Measurements from ENCODE around the gene STAT5A. TPM values are rescaled to one million over a fixed set of nuclear protein-coding genes. Genes with fewer than 3 reads are reported as not detected.
"Not testable (repeated sequence)": the region's sequence is repeated elsewhere in the genome, so short reads cannot be mapped to it uniquely, and the experiment has no call there.

The STAT5A gene
- total RNA-seq, 1 experiment from 2014 or later = 6.4 TPM

DNA sequence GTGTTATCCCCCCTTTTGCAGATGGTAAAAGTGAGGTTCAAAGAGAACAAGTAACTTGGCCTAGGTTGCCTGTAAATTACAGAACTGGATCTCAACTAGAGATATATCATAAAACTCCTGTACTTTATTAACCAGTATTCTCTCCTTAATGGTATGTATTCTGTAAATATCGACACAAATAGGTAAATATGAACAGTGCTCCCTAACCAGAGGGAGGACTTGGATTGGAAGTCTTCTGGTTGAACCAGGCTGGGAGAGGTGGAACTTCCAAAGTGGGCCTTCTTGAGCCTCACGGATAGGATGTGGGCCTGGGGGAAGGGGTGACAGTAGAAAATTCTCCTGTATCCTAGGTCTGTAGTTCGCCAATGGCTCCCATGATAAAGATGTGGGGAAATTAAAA lies 7.7 kb downstream of the STAT5A start:
- no peaks in the 10 kb centered on the region for H3K9me3 ChIP-seq (ENCODE audit: control insufficient read depth, low read depth, low read length)
- H3K4ac ChIP-seq (ENCODE audit: low read depth, low read length) = no peak overlapping the region
- no peak overlapping the region for H2BK5ac ChIP-seq (ENCODE audit: insufficient read length, low read length)
- Mint-ChIP-seq H3K9me3 (no peaks in the 10 kb centered on the region), H3K4me3 (no peak overlapping the region), H3K27ac (no peak overlapping the region), H3K36me3 (ENCODE audit: insufficient read depth in 1 of 3, low read depth in 3 of 3) (peaks cover 0 to under 1% (median 0%) of the 10 kb centered on the region in 3 experiments; a peak in 1 of 7 replicates), H3K4me1 (no peaks in the 10 kb centered on the region), H3K27me3 (ENCODE audit: low read depth) (peaks cover 1% of the 10 kb centered on the region)
- no peaks in the 10 kb centered on the region for H3K79me1 ChIP-seq (ENCODE audit: insufficient read depth, low read depth, low read length, poor library complexity, severe bottlenecking)
- no peak overlapping the region for H2BK20ac ChIP-seq (ENCODE audit: low read depth, low read length, poor library complexity, severe bottlenecking)
- H3K23ac ChIP-seq (ENCODE audit: insufficient read length, low read depth, low read length) = no peak overlapping the region
- H3K27ac ChIP-seq (ENCODE audit: insufficient read length, low read depth, low read length) = no peak overlapping the region
- H3K79me2 ChIP-seq (ENCODE audit: insufficient read depth, low read length) = no peaks in the 10 kb centered on the region
- no peak overlapping the region for H3K9ac ChIP-seq (ENCODE audit: extremely low read depth, insufficient read length, low read length)
- H3K56ac ChIP-seq (ENCODE audit: insufficient read length, low read depth, low read length) = no peak overlapping the region
- no peak overlapping the region for H3K14ac ChIP-seq (ENCODE audit: insufficient read depth, low read length)
- no peak for DNase-seq
- no peak overlapping the region for H2BK12ac ChIP-seq (ENCODE audit: insufficient read length, low read depth, low read length)
- H2AFZ ChIP-seq (ENCODE audit: low read length) = no peak overlapping the region
- no peaks in the 10 kb centered on the region for H3K4me1 ChIP-seq (ENCODE audit: insufficient read depth, low read length)
- TF ChIP-seq, protein P1, sequence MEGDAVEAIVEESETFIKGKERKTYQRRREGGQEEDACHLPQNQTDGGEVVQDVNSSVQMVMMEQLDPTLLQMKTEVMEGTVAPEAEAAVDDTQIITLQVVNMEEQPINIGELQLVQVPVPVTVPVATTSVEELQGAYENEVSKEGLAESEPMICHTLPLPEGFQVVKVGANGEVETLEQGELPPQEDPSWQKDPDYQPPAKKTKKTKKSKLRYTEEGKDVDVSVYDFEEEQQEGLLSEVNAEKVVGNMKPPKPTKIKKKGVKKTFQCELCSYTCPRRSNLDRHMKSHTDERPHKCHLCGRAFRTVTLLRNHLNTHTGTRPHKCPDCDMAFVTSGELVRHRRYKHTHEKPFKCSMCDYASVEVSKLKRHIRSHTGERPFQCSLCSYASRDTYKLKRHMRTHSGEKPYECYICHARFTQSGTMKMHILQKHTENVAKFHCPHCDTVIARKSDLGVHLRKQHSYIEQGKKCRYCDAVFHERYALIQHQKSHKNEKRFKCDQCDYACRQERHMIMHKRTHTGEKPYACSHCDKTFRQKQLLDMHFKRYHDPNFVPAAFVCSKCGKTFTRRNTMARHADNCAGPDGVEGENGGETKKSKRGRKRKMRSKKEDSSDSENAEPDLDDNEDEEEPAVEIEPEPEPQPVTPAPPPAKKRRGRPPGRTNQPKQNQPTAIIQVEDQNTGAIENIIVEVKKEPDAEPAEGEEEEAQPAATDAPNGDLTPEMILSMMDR (conservative IDR thresholded peaks at IDR 0.05) = no peak
- H4K20me1 ChIP-seq (ENCODE audit: control insufficient read depth, insufficient read depth, insufficient read length) = no peaks in the 10 kb centered on the region
- H2AK5ac ChIP-seq (ENCODE audit: insufficient read length, low read length) = no peak overlapping the region
- H3T11ph ChIP-seq (ENCODE audit: low read length) = no peak overlapping the region
- H4K91ac ChIP-seq (ENCODE audit: insufficient read length, low read depth, low read length) = no peak overlapping the region
- no peak overlapping the region for H4K8ac ChIP-seq (replicated peaks; ENCODE audit: insufficient read length, low read depth, low read length)
- no peaks in the 10 kb centered on the region for H3K23me2 ChIP-seq (ENCODE audit: insufficient read length, low read depth, low read length, poor library complexity, severe bottlenecking)
- no peak overlapping the region for H2BK120ac ChIP-seq (ENCODE audit: low read depth, low read length, poor library complexity, severe bottlenecking)
- no peak overlapping the region for H3K4me2 ChIP-seq (ENCODE audit: insufficient read depth, insufficient read length, low read length)
- H3K27me3 ChIP-seq (ENCODE audit: insufficient read depth, low read length) = no peaks in the 10 kb centered on the region
- H2BK15ac ChIP-seq (ENCODE audit: low read depth, low read length) = no peak overlapping the region
- H4K5ac ChIP-seq (ENCODE audit: insufficient read length, low read depth, low read length) = no peak overlapping the region
- H3K18ac ChIP-seq (ENCODE audit: insufficient read length, low read depth, low read length) = no peak overlapping the region
- no CpG with 5 or more reads among the region's 3 CpGs for WGBS (ENCODE audit: extremely low coverage, insufficient read length, low lambda C conversion rate)

DNA sequence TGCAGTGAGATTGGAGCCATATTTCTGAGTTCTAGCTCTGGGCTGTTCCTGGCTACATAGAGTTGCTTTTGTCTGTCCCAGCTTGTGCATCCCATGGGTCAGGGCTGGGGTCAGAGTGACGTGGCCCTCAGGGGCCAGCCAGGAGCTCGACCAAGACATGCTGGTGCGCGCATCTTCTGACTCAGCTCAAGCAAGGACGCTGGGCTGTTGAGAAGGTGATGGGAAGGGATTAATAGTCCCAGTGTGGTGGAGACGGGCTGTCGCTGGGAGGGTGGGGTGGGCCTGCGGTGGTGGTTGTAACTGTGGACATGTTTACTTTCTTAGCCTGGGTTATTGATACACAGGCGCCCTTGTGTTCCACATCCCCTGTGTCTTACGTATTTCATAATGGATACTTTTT lies 9.5 kb downstream of the STAT5A start:
- not testable (repeated sequence) for H2BK12ac ChIP-seq (ENCODE audit: insufficient read length, low read depth, low read length); H3K79me2 ChIP-seq (ENCODE audit: insufficient read depth, low read length); H3K18ac ChIP-seq (ENCODE audit: insufficient read length, low read depth, low read length); H3T11ph ChIP-seq (ENCODE audit: low read length); H3K23me2 ChIP-seq (ENCODE audit: insufficient read length, low read depth, low read length, poor library complexity, severe bottlenecking); H3K27me3 Mint-ChIP-seq (ENCODE audit: low read depth); H3K23ac ChIP-seq (ENCODE audit: insufficient read length, low read depth, low read length); H2AFZ ChIP-seq (ENCODE audit: low read length); H4K8ac ChIP-seq (replicated peaks; ENCODE audit: insufficient read length, low read depth, low read length); H3K4me1 Mint-ChIP-seq; H3K9me3 Mint-ChIP-seq; H3K14ac ChIP-seq (ENCODE audit: insufficient read depth, low read length); H2BK20ac ChIP-seq (ENCODE audit: low read depth, low read length, poor library complexity, severe bottlenecking); H3K27me3 ChIP-seq (ENCODE audit: insufficient read depth, low read length); H3K27ac Mint-ChIP-seq; H3K4ac ChIP-seq (ENCODE audit: low read depth, low read length); H3K56ac ChIP-seq (ENCODE audit: insufficient read length, low read depth, low read length); H2BK15ac ChIP-seq (ENCODE audit: low read depth, low read length); H4K5ac ChIP-seq (ENCODE audit: insufficient read length, low read depth, low read length); H3K79me1 ChIP-seq (ENCODE audit: insufficient read depth, low read depth, low read length, poor library complexity, severe bottlenecking); H3K27ac ChIP-seq (ENCODE audit: insufficient read length, low read depth, low read length); H2AK5ac ChIP-seq (ENCODE audit: insufficient read length, low read length); H3K36me3 Mint-ChIP-seq (ENCODE audit: insufficient read depth in 1 of 3, low read depth in 3 of 3); H3K4me3 Mint-ChIP-seq; DNase-seq; H3K9me3 ChIP-seq (ENCODE audit: control insufficient read depth, low read depth, low read length); H2BK120ac ChIP-seq (ENCODE audit: low read depth, low read length, poor library complexity, severe bottlenecking); H4K91ac ChIP-seq (ENCODE audit: insufficient read length, low read depth, low read length); H3K4me2 ChIP-seq (ENCODE audit: insufficient read depth, insufficient read length, low read length); H3K9ac ChIP-seq (ENCODE audit: extremely low read depth, insufficient read length, low read length); H3K4me1 ChIP-seq (ENCODE audit: insufficient read depth, low read length); H4K20me1 ChIP-seq (ENCODE audit: control insufficient read depth, insufficient read depth, insufficient read length); H2BK5ac ChIP-seq (ENCODE audit: insufficient read length, low read length)
- WGBS (ENCODE audit: extremely low coverage, insufficient read length, low lambda C conversion rate) = no CpG with 5 or more reads among the region's 10 CpGs
